Measurements from ENCODE around the gene DTNB. TPM values are rescaled to one million over a fixed set of nuclear protein-coding genes. Genes with fewer than 3 reads are reported as not detected.

DTNB gene
- polyA plus RNA-seq, 1 of the 3 experiments (the other 2 are of a cell fraction), result 15.3 TPM

DNA sequence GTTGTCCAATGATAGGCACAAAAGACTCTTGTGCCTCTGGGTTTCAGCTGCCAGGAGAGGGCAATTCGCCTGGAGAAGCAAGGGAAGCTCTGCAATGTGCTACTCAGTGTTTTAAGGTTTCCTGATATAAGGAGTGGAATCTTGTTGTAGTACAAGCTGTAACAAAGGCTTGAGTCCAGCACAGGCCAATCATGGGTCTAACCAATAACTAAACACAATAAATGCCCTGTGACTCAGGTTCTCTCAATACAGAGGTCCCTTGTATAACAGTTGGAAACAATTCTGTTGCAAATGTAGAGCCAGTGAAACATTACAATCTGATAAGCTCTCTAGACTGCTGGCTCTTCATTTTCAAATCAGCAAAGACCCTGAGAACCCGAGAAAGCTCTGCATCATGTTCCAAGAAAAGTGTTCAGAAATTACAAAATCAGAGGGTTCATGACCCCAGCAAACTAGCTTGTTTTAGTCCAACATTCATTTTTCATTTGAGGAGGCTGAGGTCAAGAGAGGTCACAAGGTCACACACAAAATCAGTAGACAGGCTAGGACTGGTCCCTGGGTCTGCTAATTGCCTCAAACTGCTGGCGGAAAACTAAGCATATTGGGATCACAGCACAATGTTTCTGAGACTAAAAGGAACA is 272.7 kb downstream of the DTNB start:
- Histone ChIP-seq H3K27me3 (ENCODE audit: insufficient read depth) (no peaks in the 10 kb centered on the region), H3K4me3 (ENCODE audit: low read depth in 2 of 2, low read length in 1 of 2) (no peak overlapping the region), H3K9me3 (no peaks in the 10 kb centered on the region), H3K27ac (ENCODE audit: low read depth in 2 of 2, low read length in 1 of 2) (peak overlapping the region in 1 of 2 experiments; percentile 45; a peak in 2 of 4 replicates), H3F3A (replicated peaks; ENCODE audit: insufficient read depth) (no peaks in the 10 kb centered on the region), H4K20me1 (ENCODE audit: insufficient read depth) (no peaks in the 10 kb centered on the region), H3K79me2 (ENCODE audit: insufficient read depth) (no peaks in the 10 kb centered on the region), H3K36me3 (replicated peaks in 1 of 2; ENCODE audit: control insufficient read depth in 1 of 2, insufficient read depth in 2 of 2, low read length in 1 of 2) (no peaks in the 10 kb centered on the region), H3K9me2 (no peaks in the 10 kb centered on the region), H3K9ac (no peak overlapping the region), H3K4me2 (no peak overlapping the region), H3K4me1 (ENCODE audit: control insufficient read depth in 1 of 2, insufficient read depth in 2 of 2, low read depth in 1 of 2, low read length in 1 of 2) (peaks cover 6 to 42% of the 10 kb centered on the region in 2 experiments; a peak in 2 of 4 replicates), H2AFZ (ENCODE audit: low read depth) (no peak overlapping the region)
- ChIA-PET POLR2A (interaction anchor here (0.6 kb wide), 1 partner anchor 259 kb away, joined by 3 read pairs; no protein-coding TSS in a partner anchor), CTCF (interaction anchor here (0.6 to 3.6 kb wide), 5 partner anchors 15 to 172 kb away, joined by 3 to 10 read pairs (median 4); no protein-coding TSS in a partner anchor)
- no peak for TF ChIP-seq RXRA (IDR thresholded peaks at IDR 0.05; ENCODE audit: borderline replicate concordance, low read depth)
- TF ChIP-seq, protein P1, sequence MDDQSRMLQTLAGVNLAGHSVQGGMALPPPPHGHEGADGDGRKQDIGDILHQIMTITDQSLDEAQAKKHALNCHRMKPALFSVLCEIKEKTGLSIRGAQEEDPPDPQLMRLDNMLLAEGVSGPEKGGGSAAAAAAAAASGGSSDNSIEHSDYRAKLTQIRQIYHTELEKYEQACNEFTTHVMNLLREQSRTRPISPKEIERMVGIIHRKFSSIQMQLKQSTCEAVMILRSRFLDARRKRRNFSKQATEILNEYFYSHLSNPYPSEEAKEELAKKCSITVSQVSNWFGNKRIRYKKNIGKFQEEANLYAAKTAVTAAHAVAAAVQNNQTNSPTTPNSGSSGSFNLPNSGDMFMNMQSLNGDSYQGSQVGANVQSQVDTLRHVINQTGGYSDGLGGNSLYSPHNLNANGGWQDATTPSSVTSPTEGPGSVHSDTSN (IDR thresholded peaks at IDR 0.05), result no peak
- no peak for TF ChIP-seq JUND (IDR thresholded peaks at IDR 0.05)
- TF ChIP-seq RAD21 (IDR thresholded peaks at IDR 0.05; ENCODE audit: low read length), result no peak
- no peak for TF ChIP-seq GABPA (IDR thresholded peaks at IDR 0.05; ENCODE audit: low read depth)
- TF ChIP-seq GATA2 (CRISPR knock-in tag; IDR thresholded peaks at IDR 0.05), result no peak
- no peak for TF ChIP-seq RCOR1 (IDR thresholded peaks at IDR 0.05; ENCODE audit: low read length)
- TF ChIP-seq FOSL2 (IDR thresholded peaks at IDR 0.05; ENCODE audit: borderline replicate concordance, low read depth), result no peak
- TF ChIP-seq, protein P2, sequence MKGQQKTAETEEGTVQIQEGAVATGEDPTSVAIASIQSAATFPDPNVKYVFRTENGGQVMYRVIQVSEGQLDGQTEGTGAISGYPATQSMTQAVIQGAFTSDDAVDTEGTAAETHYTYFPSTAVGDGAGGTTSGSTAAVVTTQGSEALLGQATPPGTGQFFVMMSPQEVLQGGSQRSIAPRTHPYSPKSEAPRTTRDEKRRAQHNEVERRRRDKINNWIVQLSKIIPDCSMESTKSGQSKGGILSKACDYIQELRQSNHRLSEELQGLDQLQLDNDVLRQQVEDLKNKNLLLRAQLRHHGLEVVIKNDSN (IDR thresholded peaks at IDR 0.05; ENCODE audit: borderline replicate concordance, low read depth), result no peak
- TF ChIP-seq POLR2AphosphoS5 (IDR thresholded peaks at IDR 0.05; ENCODE audit: low read depth, low read length), result no peak
- TF ChIP-seq FOXM1 (IDR thresholded peaks at IDR 0.05; ENCODE audit: low read depth), result no peak
- no peak for TF ChIP-seq TEAD4 (IDR thresholded peaks at IDR 0.05; ENCODE audit: borderline replicate concordance, insufficient read depth)
- TF ChIP-seq, protein P3, sequence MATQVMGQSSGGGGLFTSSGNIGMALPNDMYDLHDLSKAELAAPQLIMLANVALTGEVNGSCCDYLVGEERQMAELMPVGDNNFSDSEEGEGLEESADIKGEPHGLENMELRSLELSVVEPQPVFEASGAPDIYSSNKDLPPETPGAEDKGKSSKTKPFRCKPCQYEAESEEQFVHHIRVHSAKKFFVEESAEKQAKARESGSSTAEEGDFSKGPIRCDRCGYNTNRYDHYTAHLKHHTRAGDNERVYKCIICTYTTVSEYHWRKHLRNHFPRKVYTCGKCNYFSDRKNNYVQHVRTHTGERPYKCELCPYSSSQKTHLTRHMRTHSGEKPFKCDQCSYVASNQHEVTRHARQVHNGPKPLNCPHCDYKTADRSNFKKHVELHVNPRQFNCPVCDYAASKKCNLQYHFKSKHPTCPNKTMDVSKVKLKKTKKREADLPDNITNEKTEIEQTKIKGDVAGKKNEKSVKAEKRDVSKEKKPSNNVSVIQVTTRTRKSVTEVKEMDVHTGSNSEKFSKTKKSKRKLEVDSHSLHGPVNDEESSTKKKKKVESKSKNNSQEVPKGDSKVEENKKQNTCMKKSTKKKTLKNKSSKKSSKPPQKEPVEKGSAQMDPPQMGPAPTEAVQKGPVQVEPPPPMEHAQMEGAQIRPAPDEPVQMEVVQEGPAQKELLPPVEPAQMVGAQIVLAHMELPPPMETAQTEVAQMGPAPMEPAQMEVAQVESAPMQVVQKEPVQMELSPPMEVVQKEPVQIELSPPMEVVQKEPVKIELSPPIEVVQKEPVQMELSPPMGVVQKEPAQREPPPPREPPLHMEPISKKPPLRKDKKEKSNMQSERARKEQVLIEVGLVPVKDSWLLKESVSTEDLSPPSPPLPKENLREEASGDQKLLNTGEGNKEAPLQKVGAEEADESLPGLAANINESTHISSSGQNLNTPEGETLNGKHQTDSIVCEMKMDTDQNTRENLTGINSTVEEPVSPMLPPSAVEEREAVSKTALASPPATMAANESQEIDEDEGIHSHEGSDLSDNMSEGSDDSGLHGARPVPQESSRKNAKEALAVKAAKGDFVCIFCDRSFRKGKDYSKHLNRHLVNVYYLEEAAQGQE (IDR thresholded peaks at IDR 0.05; ENCODE audit: low read depth, low read length), result no peak
- TF ChIP-seq, protein P4, sequence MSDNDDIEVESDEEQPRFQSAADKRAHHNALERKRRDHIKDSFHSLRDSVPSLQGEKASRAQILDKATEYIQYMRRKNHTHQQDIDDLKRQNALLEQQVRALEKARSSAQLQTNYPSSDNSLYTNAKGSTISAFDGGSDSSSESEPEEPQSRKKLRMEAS (IDR thresholded peaks at IDR 0.05; ENCODE audit: low read depth), result no peak
- no peak for TF ChIP-seq RFX5 (IDR thresholded peaks at IDR 0.05; ENCODE audit: low read length)
- TF ChIP-seq NRF1 (IDR thresholded peaks at IDR 0.05; ENCODE audit: low read depth, low read length), result no peak
- no peak for TF ChIP-seq FOXJ3 (CRISPR knock-in tag; IDR thresholded peaks at IDR 0.05)
- TF ChIP-seq, protein P5, sequence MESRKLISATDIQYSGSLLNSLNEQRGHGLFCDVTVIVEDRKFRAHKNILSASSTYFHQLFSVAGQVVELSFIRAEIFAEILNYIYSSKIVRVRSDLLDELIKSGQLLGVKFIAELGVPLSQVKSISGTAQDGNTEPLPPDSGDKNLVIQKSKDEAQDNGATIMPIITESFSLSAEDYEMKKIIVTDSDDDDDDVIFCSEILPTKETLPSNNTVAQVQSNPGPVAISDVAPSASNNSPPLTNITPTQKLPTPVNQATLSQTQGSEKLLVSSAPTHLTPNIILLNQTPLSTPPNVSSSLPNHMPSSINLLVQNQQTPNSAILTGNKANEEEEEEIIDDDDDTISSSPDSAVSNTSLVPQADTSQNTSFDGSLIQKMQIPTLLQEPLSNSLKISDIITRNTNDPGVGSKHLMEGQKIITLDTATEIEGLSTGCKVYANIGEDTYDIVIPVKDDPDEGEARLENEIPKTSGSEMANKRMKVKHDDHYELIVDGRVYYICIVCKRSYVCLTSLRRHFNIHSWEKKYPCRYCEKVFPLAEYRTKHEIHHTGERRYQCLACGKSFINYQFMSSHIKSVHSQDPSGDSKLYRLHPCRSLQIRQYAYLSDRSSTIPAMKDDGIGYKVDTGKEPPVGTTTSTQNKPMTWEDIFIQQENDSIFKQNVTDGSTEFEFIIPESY (IDR thresholded peaks at IDR 0.05; ENCODE audit: borderline replicate concordance, low read depth), result no peak
- no peak for TF ChIP-seq ELF1 (IDR thresholded peaks at IDR 0.05)
- DNase-seq, result no peak
- WGBS (ENCODE audit: low lambda C conversion rate), result 85% methylated on average over 3 of the region's 3 CpGs

Measured in SK-N-SH (cell line).